C4-2B (cell line): ENCODE measurements around the gene MSMP.
A peak's percentile ranks its signal among the peaks of the same experiment; 100 is the strongest.

Experiments
- H3K27ac ChIP-seq: fragments of 450-650 bp; 2 replicates; pipeline ENCODE4 v1.5.1; 2017
- ZFX ChIP-seq: fragments of 450-650 bp; IDR thresholded peaks from 2 replicates; pipeline ENCODE4 v1.6.1; 2017
- TF ChIP-seq, protein P1 (sequence below): fragments of 450-650 bp; conservative IDR thresholded peaks from 2 replicates; pipeline ENCODE4 v1.5.1; 2017; ENCODE audit warnings: mild to moderate bottlenecking

The MSMP gene

DNA sequence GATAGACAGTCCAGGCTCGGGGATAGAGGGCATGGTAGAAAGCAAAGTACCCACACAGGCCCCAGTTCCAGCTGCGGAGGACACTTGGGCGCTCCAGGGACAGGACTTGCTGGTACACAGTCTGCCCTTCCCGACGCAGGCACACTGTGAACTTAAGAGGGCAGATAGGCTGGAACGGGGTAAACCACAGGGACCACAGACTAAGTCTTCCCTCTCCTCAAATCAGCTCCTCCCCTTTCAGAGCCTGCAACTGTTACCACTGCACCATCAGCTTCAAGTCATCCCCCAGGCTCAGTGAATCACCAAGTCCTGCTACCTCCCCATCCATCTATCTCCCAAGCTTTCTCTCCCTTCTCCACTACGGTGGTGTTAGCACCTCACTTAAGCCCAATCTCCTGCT, 12.3 kb downstream of the MSMP start:
- no peak overlapping the region for H3K27ac ChIP-seq
- no peak for TF ChIP-seq ZFX
- TF ChIP-seq, protein P1, sequence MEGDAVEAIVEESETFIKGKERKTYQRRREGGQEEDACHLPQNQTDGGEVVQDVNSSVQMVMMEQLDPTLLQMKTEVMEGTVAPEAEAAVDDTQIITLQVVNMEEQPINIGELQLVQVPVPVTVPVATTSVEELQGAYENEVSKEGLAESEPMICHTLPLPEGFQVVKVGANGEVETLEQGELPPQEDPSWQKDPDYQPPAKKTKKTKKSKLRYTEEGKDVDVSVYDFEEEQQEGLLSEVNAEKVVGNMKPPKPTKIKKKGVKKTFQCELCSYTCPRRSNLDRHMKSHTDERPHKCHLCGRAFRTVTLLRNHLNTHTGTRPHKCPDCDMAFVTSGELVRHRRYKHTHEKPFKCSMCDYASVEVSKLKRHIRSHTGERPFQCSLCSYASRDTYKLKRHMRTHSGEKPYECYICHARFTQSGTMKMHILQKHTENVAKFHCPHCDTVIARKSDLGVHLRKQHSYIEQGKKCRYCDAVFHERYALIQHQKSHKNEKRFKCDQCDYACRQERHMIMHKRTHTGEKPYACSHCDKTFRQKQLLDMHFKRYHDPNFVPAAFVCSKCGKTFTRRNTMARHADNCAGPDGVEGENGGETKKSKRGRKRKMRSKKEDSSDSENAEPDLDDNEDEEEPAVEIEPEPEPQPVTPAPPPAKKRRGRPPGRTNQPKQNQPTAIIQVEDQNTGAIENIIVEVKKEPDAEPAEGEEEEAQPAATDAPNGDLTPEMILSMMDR = no peak

DNA sequence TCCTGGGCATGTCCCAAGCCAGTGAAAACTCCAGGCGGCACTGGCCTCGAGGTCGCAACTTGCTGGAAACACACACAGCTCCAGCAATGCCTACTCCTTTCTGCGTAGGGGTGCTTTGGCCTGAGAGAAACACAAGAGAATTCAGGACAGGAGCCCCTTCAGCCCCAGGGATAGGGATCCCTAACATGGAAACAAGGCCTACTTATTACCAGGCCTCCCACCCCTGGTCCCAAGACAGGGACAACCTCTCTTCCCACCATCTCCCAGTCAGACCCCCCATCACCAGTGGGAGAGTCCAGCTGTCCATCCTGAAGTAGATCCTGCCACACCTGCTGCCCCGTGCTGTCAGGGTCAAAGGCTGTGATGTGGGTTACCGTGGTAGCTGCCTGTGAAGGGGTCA, 13.8 kb downstream of the MSMP start:
- TF ChIP-seq, protein P1 = no peak
- no peak for TF ChIP-seq ZFX
- no peak overlapping the region for H3K27ac ChIP-seq

DNA sequence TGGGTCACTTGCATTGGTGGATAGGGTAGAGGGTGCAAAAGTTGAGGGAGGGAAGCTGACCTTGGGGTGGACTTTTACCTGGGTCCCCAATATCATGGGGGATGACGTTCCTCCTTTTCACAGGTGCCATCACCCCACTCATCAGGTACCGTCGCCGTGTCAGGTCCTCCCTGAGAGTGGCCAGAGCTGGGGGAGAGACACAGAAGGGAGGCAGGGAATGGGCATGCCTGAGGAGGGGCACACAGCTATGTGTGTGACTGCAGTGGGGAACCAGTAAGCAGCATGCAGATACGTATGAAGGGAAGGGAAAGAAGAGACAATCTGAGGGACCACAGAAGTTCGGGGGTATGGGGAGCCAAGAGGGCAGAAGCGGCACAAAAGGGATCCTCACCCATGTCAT, 15.2 kb downstream of the MSMP start:
- H3K27ac ChIP-seq = no peak overlapping the region
- no peak for TF ChIP-seq ZFX
- TF ChIP-seq, protein P1 = no peak

DNA sequence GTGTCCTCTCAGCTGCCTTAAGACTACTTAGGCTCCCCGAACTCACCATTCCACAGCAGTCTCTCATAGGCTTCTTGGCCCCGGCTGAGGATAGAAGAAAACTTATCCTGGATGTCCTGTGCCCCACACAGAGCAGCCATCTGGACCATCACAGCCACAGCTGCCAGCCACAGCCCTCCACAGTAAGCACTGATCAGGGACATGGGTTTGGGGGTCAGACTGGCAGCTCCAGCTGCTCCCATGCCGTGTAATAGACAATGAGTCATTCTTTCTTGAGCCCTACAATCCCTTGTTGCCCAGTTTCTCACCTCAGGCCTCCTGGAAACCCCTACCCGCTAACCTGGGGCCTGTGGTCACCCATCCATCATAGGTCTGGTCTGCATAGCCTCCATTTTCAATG, 15.9 kb downstream of the MSMP start:
- no peak overlapping the region for H3K27ac ChIP-seq
- TF ChIP-seq, protein P1 = no peak
- no peak for TF ChIP-seq ZFX

DNA sequence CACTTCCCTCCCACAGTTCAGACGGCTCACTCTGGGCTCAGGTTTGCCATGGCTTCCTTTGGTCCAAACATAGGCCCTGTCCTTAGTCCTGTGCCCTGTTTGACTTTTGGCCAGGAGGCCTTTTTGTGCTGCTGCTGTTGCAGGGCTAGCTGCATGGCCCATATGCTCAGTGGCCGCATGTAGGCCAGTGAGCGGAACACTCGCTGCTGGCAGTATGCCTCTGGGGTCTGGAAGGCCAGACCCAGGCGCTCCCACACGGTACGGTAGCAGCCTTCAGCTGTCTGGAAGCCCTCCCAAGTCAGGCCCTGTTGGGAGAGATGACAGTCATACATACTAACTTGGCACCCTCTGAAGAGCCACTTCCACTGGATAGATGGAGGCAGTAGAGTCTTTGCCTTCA, 16.9 kb downstream of the MSMP start:
- TF ChIP-seq, protein P1 = no peak
- TF ChIP-seq ZFX = no peak
- no peak overlapping the region for H3K27ac ChIP-seq

DNA sequence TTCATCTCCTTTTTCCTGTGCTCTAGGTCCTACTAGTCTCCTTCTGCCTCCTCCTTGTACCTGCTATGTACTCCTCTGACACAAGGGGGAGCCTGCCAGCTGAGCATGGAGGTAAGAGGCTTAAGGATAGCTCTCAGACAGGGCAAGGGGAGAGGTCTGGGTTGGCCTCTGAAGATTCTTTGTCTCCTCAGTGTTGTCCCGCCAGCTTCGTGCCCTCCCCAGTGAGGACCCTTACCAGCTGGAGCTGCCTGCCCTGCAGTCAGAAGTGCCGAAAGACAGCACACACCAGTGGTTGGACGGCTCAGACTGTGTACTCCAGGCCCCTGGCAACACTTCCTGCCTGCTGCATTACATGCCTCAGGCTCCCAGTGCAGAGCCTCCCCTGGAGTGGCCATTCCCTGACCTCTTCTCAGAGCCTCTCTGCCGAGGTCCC, 17.9 kb downstream of the MSMP start:
- TF ChIP-seq, protein P1 = peak; percentile 88
- TF ChIP-seq ZFX = no peak
- no peak overlapping the region for H3K27ac ChIP-seq

DNA sequence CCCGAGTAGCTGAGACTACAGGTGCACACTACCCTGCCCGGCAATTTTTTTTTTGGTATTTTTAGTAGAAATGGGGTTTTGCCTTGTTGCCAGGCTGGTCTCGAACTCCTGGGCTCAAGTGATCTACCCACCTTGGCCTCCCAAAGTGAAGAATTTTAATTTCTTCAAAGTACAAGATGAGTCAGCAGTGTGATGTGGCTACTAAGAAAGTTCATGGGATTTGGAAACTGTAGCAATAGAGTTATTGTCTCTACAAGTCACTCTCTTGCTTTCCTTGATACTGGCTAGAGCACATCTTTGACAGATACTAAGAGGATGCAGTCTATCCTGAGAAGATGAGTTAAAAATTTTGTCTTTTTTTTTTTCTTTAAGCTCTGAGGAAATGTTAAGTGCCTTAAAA, 20.0 kb downstream of the MSMP start:
- H3K27ac ChIP-seq = no peak overlapping the region

More for the DNA sequence above, 20.0 kb downstream of the MSMP start:
- TF ChIP-seq, protein P1 = no peak
- no peak for TF ChIP-seq ZFX
